Keratinocyte (primary cell): ENCODE results near the gene ADO. TPM values are rescaled to one million over a fixed set of nuclear protein-coding genes. Genes with fewer than 3 reads are reported as not detected.

ENCODE experiments used
- DNase-seq: peaks from one replicate; pipeline ENCODE4 v3.0.0-alpha.2; 2011; ENCODE audit warnings: low read depth, missing footprints, low spot score
- FAIRE-seq: peaks from 2 replicates; lab custom pipeline; 2011; peaks lifted over from hg19 to GRCh38; lab: Jason Lieb, UNC
- H2AFZ ChIP-seq: 2 replicates; pipeline ENCODE4 v1.6.0; 2012; ENCODE audit warnings: low read length, control low read depth, inconsistent platforms; ENCODE audit not compliant: control insufficient read depth
- H3K27ac ChIP-seq: 2 replicates; pipeline ENCODE4 v1.5.1; 2011; ENCODE audit warnings: low read length; ENCODE audit not compliant: control insufficient read depth, insufficient read depth
- H3K27me3 ChIP-seq: 3 replicates; pipeline ENCODE4 v1.6.0; 2011; ENCODE audit warnings: low read length; ENCODE audit not compliant: control insufficient read depth, insufficient read depth; ENCODE audit errors: extremely low read depth
- H3K36me3 ChIP-seq, 2 experiments: 2 replicates in 1 of 2; 3 replicates in 1 of 2; pipeline ENCODE4 v1.5.1; 2011; ENCODE audit warnings: low read length in 2 of 2, mild to moderate bottlenecking in 1 of 2; ENCODE audit not compliant: control insufficient read depth in 2 of 2, insufficient read depth in 2 of 2; ENCODE audit errors: extremely low read depth in 1 of 2
- H3K4me1 ChIP-seq: 3 replicates; pipeline ENCODE4 v1.5.1; 2011; ENCODE audit warnings: low read length; ENCODE audit not compliant: control insufficient read depth, insufficient read depth; ENCODE audit errors: extremely low read depth
- H3K4me2 ChIP-seq: 3 replicates; pipeline ENCODE4 v1.6.0; 2011; ENCODE audit warnings: low read depth, low read length; ENCODE audit not compliant: control insufficient read depth, insufficient read depth; ENCODE audit errors: extremely low read depth
- H3K4me3 ChIP-seq, 3 experiments: fragments of 200-600 bp in 1 of 3; sonication (generic) in 1 of 3; 2 replicates in 2 of 3; 3 replicates in 1 of 3; pipeline ENCODE4 v1.5.1; 2011 to 2016; ENCODE audit warnings: low read length in 3 of 3, mild to moderate bottlenecking in 3 of 3, control low read depth in 2 of 3, inconsistent platforms in 1 of 3, low read depth in 1 of 3, mixed read lengths in 1 of 3, mixed run types in 1 of 3, moderate library complexity in 1 of 3; ENCODE audit not compliant: control insufficient read depth in 2 of 3, insufficient read depth in 2 of 3; ENCODE audit errors: extremely low read depth in 1 of 3
- H3K79me2 ChIP-seq: 2 replicates; pipeline ENCODE4 v1.6.0; 2012; ENCODE audit warnings: low read length; ENCODE audit not compliant: control insufficient read depth, insufficient read depth
- H3K9ac ChIP-seq: 3 replicates; pipeline ENCODE4 v1.6.0; 2011; ENCODE audit warnings: low read length; ENCODE audit not compliant: control insufficient read depth, insufficient read depth; ENCODE audit errors: extremely low read depth
- H3K9me1 ChIP-seq: 3 replicates; pipeline ENCODE4 v1.6.0; 2011; ENCODE audit warnings: low read length; ENCODE audit not compliant: control insufficient read depth, insufficient read depth; ENCODE audit errors: extremely low read depth
- H3K9me3 ChIP-seq: 2 replicates; pipeline ENCODE4 v1.5.1; 2012; ENCODE audit warnings: low read depth, low read length; ENCODE audit not compliant: control insufficient read depth
- H4K20me1 ChIP-seq: 3 replicates; pipeline ENCODE4 v1.6.0; 2011; ENCODE audit warnings: low read length; ENCODE audit not compliant: control insufficient read depth, insufficient read depth; ENCODE audit errors: extremely low read depth
- CTCF ChIP-seq, 3 experiments: IDR thresholded peaks in 1 of 3; conservative IDR thresholded peaks in 1 of 3; optimal IDR thresholded peaks in 1 of 3; 2 replicates in 2 of 3; 3 replicates in 1 of 3; pipeline versions ENCODE3 to v1.5.1; 2011; ENCODE audit warnings: low read length in 3 of 3, mild to moderate bottlenecking in 3 of 3, moderate library complexity in 2 of 3, control low read depth in 1 of 3, inconsistent platforms in 1 of 3; ENCODE audit not compliant: insufficient read depth in 2 of 3; ENCODE audit errors: extremely low read depth in 1 of 3
- EZH2 ChIP-seq: IDR thresholded peaks from one replicate; pipeline ENCODE4 v1.6.1; 2012; ENCODE audit warnings: inconsistent platforms, mild to moderate bottlenecking, low read length, moderate library complexity
- dilution Hi-C: fragments of 300-500 bp; cut with MboI; formaldehyde crosslinking; loops from one replicate; pipeline ENCODE4 v1.7.0; 2020; ENCODE audit warnings: low sequenced_read_pairs; ENCODE audit not compliant: extremely low pct_ligation_motif_present
- polyA plus RNA-seq, 5 experiments: library from polyadenylated mRNA; depleted of rRNA in 3 of 5; stranded (reverse) in 3 of 5; stranded (forward) in 1 of 5; unstranded in 1 of 5; fragments of >200 nt; gene quantifications; 1 replicate in 1 of 5; 2 replicates in 3 of 5; 3 replicates in 1 of 5; pipeline versions ENCODE4 v1.2.1 to v1.2.3, GENCODE V29; 2011 to 2012; ENCODE audit warnings: missing spikeins in 2 of 5, low read depth in 1 of 5, low replicate concordance in 1 of 5

Gene ADO
- polyA plus RNA-seq, 1 donor (not counting 4 experiments of a cell fraction or from before 2014, with no cell fraction given), result 16.5 TPM

GRCh38 chr10:62817766-62818425 lies 13.4 kb downstream of the ADO start:
- Histone ChIP-seq H3K79me2 (no peaks in the 10 kb centered on the region), H4K20me1 (no peaks in the 10 kb centered on the region), H3K4me2 (peak overlapping the region; percentile 98), H3K9me3 (no peaks in the 10 kb centered on the region), H3K4me1 (peaks cover 32% of the 10 kb centered on the region), H3K4me3 (peak overlapping the region; percentile 63 to 94 (median 92)), H3K9me1 (no peaks in the 10 kb centered on the region), H2AFZ (peak overlapping the region; percentile 58), H3K27me3 (peaks cover 50% of the 10 kb centered on the region), H3K36me3 (no peaks in the 10 kb centered on the region), H3K27ac (no peak overlapping the region), H3K9ac (peak overlapping the region; percentile 72)
- no peak for DNase-seq
- dilution Hi-C loops, result loop anchor here (25.0 kb wide), 1 partner anchor 206 kb away; no protein-coding TSS in a partner anchor
- no peak for FAIRE-seq
- TF ChIP-seq EZH2, result no peak
- peak in 2 of 3 experiments; percentile 74 to 75 for TF ChIP-seq CTCF (optimal IDR thresholded peaks at IDR 0.05 in 1 of 3, IDR thresholded peaks at IDR 0.05 in 1 of 3, conservative IDR thresholded peaks at IDR 0.05 in 1 of 3; ENCODE audit: extremely low read depth in 1 of 3, insufficient read depth in 2 of 3, low read length in 3 of 3)

GRCh38 chr10:62818426-62819011 lies 14.0 kb downstream of the ADO start:
- peaks cover 32% of the 10 kb centered on the region for H3K4me1 ChIP-seq
- no peaks in the 10 kb centered on the region for H3K9me3 ChIP-seq
- FAIRE-seq, result no peak
- no peaks in the 10 kb centered on the region for H3K9me1 ChIP-seq
- peaks cover 50% of the 10 kb centered on the region for H3K27me3 ChIP-seq
- H3K9ac ChIP-seq, result no peak overlapping the region
- H2AFZ ChIP-seq, result no peak overlapping the region
- peak overlapping the region; percentile 98 for H3K4me2 ChIP-seq
- DNase-seq, result no peak
- no peaks in the 10 kb centered on the region for H3K36me3 ChIP-seq
- TF ChIP-seq CTCF (optimal IDR thresholded peaks at IDR 0.05 in 1 of 3, IDR thresholded peaks at IDR 0.05 in 1 of 3, conservative IDR thresholded peaks at IDR 0.05 in 1 of 3; ENCODE audit: extremely low read depth in 1 of 3, insufficient read depth in 2 of 3, low read length in 3 of 3) (no peak), EZH2 (peak; percentile 72)
- no peak overlapping the region for H3K27ac ChIP-seq
- dilution Hi-C loops, result loop anchor here (25.0 kb wide), 1 partner anchor 206 kb away; no protein-coding TSS in a partner anchor
- H3K4me3 ChIP-seq, result peak overlapping the region in 1 of 3 experiments; percentile 92
- H4K20me1 ChIP-seq, result no peaks in the 10 kb centered on the region
- no peaks in the 10 kb centered on the region for H3K79me2 ChIP-seq
